NOMO-1 treated with dmso at 0.1 percent for 144 hours (cell line): ENCODE data around the gene IFNL1.
"Not testable (repeated sequence)": the region's sequence is repeated elsewhere in the genome, so short reads cannot be mapped to it uniquely, and the experiment has no call there.

ENCODE experiments used
- DNase-seq: peaks from one replicate; lab custom pipeline; 2025; ENCODE audit not compliant: unreplicated experiment; lab: John Stamatoyannopoulos, UW

Gene IFNL1

GRCh38 chr19:39296055-39296645, at the start of gene IFNL1:
TSS of gene IFNL1 (plus strand) at chr19:39296407. CDS start at chr19:39296422, 15 bp downstream.
- DNase-seq: no peak

GRCh38 chr19:39246951-39247669, 49.1 kb upstream of the IFNL1 start:
- no peak for DNase-seq

GRCh38 chr19:39247701-39248664, 48.2 kb upstream of the IFNL1 start:
- no peak for DNase-seq

- no peak for DNase-seq
Measured at GRCh38 chr19:39248806-39249205, 47.4 kb upstream of the IFNL1 start, which contains the start of gene IFNL4. TSS of gene IFNL4 (minus strand) at chr19:39248856.

- DNase-seq: no peak
Measured at GRCh38 chr19:39251081-39251480, 45.1 kb upstream of the IFNL1 start.

GRCh38 chr19:39251846-39252245, 44.4 kb upstream of the IFNL1 start:
- no peak for DNase-seq

- DNase-seq: no peak
Measured at GRCh38 chr19:39252458-39252857, 43.7 kb upstream of the IFNL1 start.

GRCh38 chr19:39253374-39254149, 42.6 kb upstream of the IFNL1 start:
- no peak for DNase-seq

- no peak for DNase-seq
Measured at GRCh38 chr19:39254531-39255345, 41.5 kb upstream of the IFNL1 start.

- DNase-seq: no peak
Measured at GRCh38 chr19:39257227-39257626, 39.0 kb upstream of the IFNL1 start.

- DNase-seq: no peak
Measured at GRCh38 chr19:39261704-39262103, 34.5 kb upstream of the IFNL1 start.

GRCh38 chr19:39262496-39262895, 33.7 kb upstream of the IFNL1 start:
- no peak for DNase-seq

GRCh38 chr19:39263912-39264305, 32.3 kb upstream of the IFNL1 start:
- DNase-seq: no peak

- DNase-seq: no peak
Measured at GRCh38 chr19:39264306-39265290, 31.6 kb upstream of the IFNL1 start.

GRCh38 chr19:39265321-39265916, 30.8 kb upstream of the IFNL1 start:
- no peak for DNase-seq

- DNase-seq: not testable (repeated sequence)
Measured at GRCh38 chr19:39268085-39268484, 28.1 kb upstream of the IFNL1 start, which contains the start of gene IFNL2. TSS of gene IFNL2 (plus strand) at chr19:39268396. CDS start at chr19:39268569, 173 bp downstream.

- DNase-seq: not testable (repeated sequence)
Measured at GRCh38 chr19:39268531-39269223, 27.5 kb upstream of the IFNL1 start.

GRCh38 chr19:39269369-39269768, 26.8 kb upstream of the IFNL1 start:
- DNase-seq: not testable (repeated sequence)
